ENCODE measurements around the gene FGGY. TPM values are rescaled to one million over a fixed set of nuclear protein-coding genes. Genes with fewer than 3 reads are reported as not detected.

The FGGY gene
- total RNA-seq, 1 experiment from 2014 or later = 14.6 TPM

DNA sequence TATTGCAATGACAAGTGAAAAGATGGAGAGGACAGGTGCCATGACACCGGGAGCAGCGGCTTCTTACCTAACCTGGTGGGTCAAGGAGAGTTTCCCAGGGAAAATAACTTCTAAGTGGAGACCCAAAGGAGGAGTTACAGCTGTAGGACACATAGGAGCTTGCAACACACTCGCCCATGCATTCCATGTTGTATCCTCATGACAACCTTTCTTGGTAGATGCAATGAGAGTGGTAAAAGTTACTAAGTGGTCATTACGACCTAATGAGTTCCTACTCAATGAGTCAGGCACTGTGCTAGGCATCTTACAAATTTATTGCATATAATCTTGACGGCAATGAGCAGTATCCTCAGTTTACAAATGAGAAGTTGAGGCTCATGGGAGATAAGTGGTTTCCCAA is 398.4 kb downstream of the FGGY start:
- Mint-ChIP-seq H3K4me1 (peaks cover 26 to 27% of the 10 kb centered on the region in 2 experiments), H3K27ac (no peak overlapping the region), H3K4me3 (no peak overlapping the region), H3K9me3 (no peaks in the 10 kb centered on the region), H3K36me3 (ENCODE audit: insufficient read depth in 1 of 3, low read depth in 3 of 3) (peaks cover 0 to 2% (median 0%) of the 10 kb centered on the region in 3 experiments; a peak in 2 of 7 replicates), H3K27me3 (ENCODE audit: low read depth) (no peaks in the 10 kb centered on the region)
- H2AK5ac ChIP-seq (ENCODE audit: insufficient read length, low read length) = no peak overlapping the region
- no peak overlapping the region for H3T11ph ChIP-seq (ENCODE audit: low read length)
- no peaks in the 10 kb centered on the region for H3K23me2 ChIP-seq (ENCODE audit: insufficient read length, low read depth, low read length, poor library complexity, severe bottlenecking)
- H3K14ac ChIP-seq (ENCODE audit: insufficient read depth, low read length) = no peak overlapping the region
- no peak overlapping the region for H2BK120ac ChIP-seq (ENCODE audit: low read depth, low read length, poor library complexity, severe bottlenecking)
- no peak overlapping the region for H3K4me2 ChIP-seq (ENCODE audit: insufficient read depth, insufficient read length, low read length)
- H3K9ac ChIP-seq (ENCODE audit: extremely low read depth, insufficient read length, low read length) = no peak overlapping the region
- no peak overlapping the region for H3K4ac ChIP-seq (ENCODE audit: low read depth, low read length)
- H3K23ac ChIP-seq (ENCODE audit: insufficient read length, low read depth, low read length) = no peak overlapping the region
- H3K79me2 ChIP-seq (ENCODE audit: insufficient read depth, low read length) = no peaks in the 10 kb centered on the region
- no peaks in the 10 kb centered on the region for H4K20me1 ChIP-seq (ENCODE audit: control insufficient read depth, insufficient read depth, insufficient read length)
- H3K56ac ChIP-seq (ENCODE audit: insufficient read length, low read depth, low read length) = no peak overlapping the region
- H3K79me1 ChIP-seq (ENCODE audit: insufficient read depth, low read depth, low read length, poor library complexity, severe bottlenecking) = no peaks in the 10 kb centered on the region
- DNase-seq = no peak
- no peak overlapping the region for H2BK20ac ChIP-seq (ENCODE audit: low read depth, low read length, poor library complexity, severe bottlenecking)
- no peak overlapping the region for H4K91ac ChIP-seq (ENCODE audit: insufficient read length, low read depth, low read length)
- H3K18ac ChIP-seq (ENCODE audit: insufficient read length, low read depth, low read length) = no peak overlapping the region
- no peaks in the 10 kb centered on the region for H3K4me1 ChIP-seq (ENCODE audit: insufficient read depth, low read length)
- H2BK12ac ChIP-seq (ENCODE audit: insufficient read length, low read depth, low read length) = no peak overlapping the region
- H3K27ac ChIP-seq (ENCODE audit: insufficient read length, low read depth, low read length) = no peak overlapping the region
- TF ChIP-seq, protein P1, sequence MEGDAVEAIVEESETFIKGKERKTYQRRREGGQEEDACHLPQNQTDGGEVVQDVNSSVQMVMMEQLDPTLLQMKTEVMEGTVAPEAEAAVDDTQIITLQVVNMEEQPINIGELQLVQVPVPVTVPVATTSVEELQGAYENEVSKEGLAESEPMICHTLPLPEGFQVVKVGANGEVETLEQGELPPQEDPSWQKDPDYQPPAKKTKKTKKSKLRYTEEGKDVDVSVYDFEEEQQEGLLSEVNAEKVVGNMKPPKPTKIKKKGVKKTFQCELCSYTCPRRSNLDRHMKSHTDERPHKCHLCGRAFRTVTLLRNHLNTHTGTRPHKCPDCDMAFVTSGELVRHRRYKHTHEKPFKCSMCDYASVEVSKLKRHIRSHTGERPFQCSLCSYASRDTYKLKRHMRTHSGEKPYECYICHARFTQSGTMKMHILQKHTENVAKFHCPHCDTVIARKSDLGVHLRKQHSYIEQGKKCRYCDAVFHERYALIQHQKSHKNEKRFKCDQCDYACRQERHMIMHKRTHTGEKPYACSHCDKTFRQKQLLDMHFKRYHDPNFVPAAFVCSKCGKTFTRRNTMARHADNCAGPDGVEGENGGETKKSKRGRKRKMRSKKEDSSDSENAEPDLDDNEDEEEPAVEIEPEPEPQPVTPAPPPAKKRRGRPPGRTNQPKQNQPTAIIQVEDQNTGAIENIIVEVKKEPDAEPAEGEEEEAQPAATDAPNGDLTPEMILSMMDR (conservative IDR thresholded peaks at IDR 0.05) = no peak
- no CpG with 5 or more reads among the region's 5 CpGs for WGBS (ENCODE audit: extremely low coverage, insufficient read length, low lambda C conversion rate)
- no peaks in the 10 kb centered on the region for H3K27me3 ChIP-seq (ENCODE audit: insufficient read depth, low read length)
- H3K9me3 ChIP-seq (ENCODE audit: control insufficient read depth, low read depth, low read length) = no peaks in the 10 kb centered on the region
- H2BK15ac ChIP-seq (ENCODE audit: low read depth, low read length) = no peak overlapping the region
- no peak overlapping the region for H2BK5ac ChIP-seq (ENCODE audit: insufficient read length, low read length)
- no peak overlapping the region for H4K8ac ChIP-seq (replicated peaks; ENCODE audit: insufficient read length, low read depth, low read length)
- H4K5ac ChIP-seq (ENCODE audit: insufficient read length, low read depth, low read length) = no peak overlapping the region
- H2AFZ ChIP-seq (ENCODE audit: low read length) = no peak overlapping the region
